Chondrocyte (in vitro differentiated cells): ENCODE measurements around the gene SP4. TPM values are rescaled to one million over a fixed set of nuclear protein-coding genes. Genes with fewer than 3 reads are reported as not detected.
"Not testable (repeated sequence)": the region's sequence is repeated elsewhere in the genome, so short reads cannot be mapped to it uniquely, and the experiment has no call there.

Source experiments
- DNase-seq: peaks from one replicate; pipeline ENCODE4 v3.0.0; 2021; ENCODE audit warnings: mixed read lengths, low spot score
- H3K27ac Mint-ChIP-seq: one replicate; pipeline ENCODE4 v1.8.0; 2021; ENCODE audit warnings: mild to moderate bottlenecking, moderate library complexity, mixed read lengths; ENCODE audit not compliant: unreplicated experiment
- H3K27me3 Mint-ChIP-seq: 2 replicates; pipeline ENCODE4 v1.8.0; 2021; ENCODE audit warnings: low read depth, mixed read lengths
- H3K36me3 Mint-ChIP-seq: 2 replicates; pipeline ENCODE4 v1.8.0; 2021; ENCODE audit warnings: low read depth, mixed read lengths
- H3K4me1 Mint-ChIP-seq: 2 replicates; pipeline ENCODE4 v1.8.0; 2021; ENCODE audit warnings: low read depth, mild to moderate bottlenecking, mixed read lengths
- H3K4me3 Mint-ChIP-seq: one replicate; pipeline ENCODE4 v1.8.0; 2021; ENCODE audit warnings: mild to moderate bottlenecking, moderate library complexity, mixed read lengths; ENCODE audit not compliant: unreplicated experiment
- H3K9me3 Mint-ChIP-seq: 2 replicates; pipeline ENCODE4 v1.8.0; 2021; ENCODE audit warnings: low read depth, mixed read lengths
- CTCF ChIP-seq: fragments of 200-600 bp; sonication (generic); IDR thresholded peaks from 2 replicates; pipeline ENCODE4 v1.5.0; 2021; ENCODE audit warnings: antibody characterized with exemption, mild to moderate bottlenecking, moderate library complexity
- total RNA-seq: library from RNA; stranded (reverse); gene quantifications from 3 replicates; pipeline ENCODE4 v1.2.1, GENCODE V29; 2021

The SP4 gene
- total RNA-seq, 1 donor from 2014 or later, result 5.7 TPM

GRCh38 chr7:21508538-21508937 lies 80.7 kb downstream of the SP4 start:
- no peak overlapping the region for H3K4me3 Mint-ChIP-seq
- peaks cover 1% of the 10 kb centered on the region for H3K36me3 Mint-ChIP-seq
- DNase-seq, result no peak
- TF ChIP-seq CTCF, result no peak
- H3K4me1 Mint-ChIP-seq, result no peaks in the 10 kb centered on the region
- no peaks in the 10 kb centered on the region for H3K27me3 Mint-ChIP-seq
- H3K9me3 Mint-ChIP-seq, result peaks cover 8% of the 10 kb centered on the region
- no peak overlapping the region for H3K27ac Mint-ChIP-seq

- Mint-ChIP-seq H3K4me1 (no peaks in the 10 kb centered on the region), H3K36me3 (no peaks in the 10 kb centered on the region), H3K27ac (no peak overlapping the region), H3K27me3 (no peaks in the 10 kb centered on the region), H3K4me3 (no peak overlapping the region), H3K9me3 (peaks cover 4% of the 10 kb centered on the region)
- TF ChIP-seq CTCF, result no peak
- DNase-seq, result no peak
Observed at GRCh38 chr7:21514062-21514461, 86.2 kb downstream of the SP4 start.

- no peak for TF ChIP-seq CTCF
- Mint-ChIP-seq H3K36me3 (no peaks in the 10 kb centered on the region), H3K4me1 (no peaks in the 10 kb centered on the region), H3K27me3 (peaks cover 5% of the 10 kb centered on the region), H3K27ac (no peak overlapping the region), H3K4me3 (no peak overlapping the region), H3K9me3 (no peaks in the 10 kb centered on the region)
- DNase-seq, result no peak
Observed at GRCh38 chr7:21524680-21525079, 96.8 kb downstream of the SP4 start.

GRCh38 chr7:21526007-21526406 lies 98.1 kb downstream of the SP4 start:
- no peaks in the 10 kb centered on the region for H3K36me3 Mint-ChIP-seq
- no peak overlapping the region for H3K27ac Mint-ChIP-seq
- TF ChIP-seq CTCF, result peak; percentile 75
- no peak overlapping the region for H3K4me3 Mint-ChIP-seq
- H3K9me3 Mint-ChIP-seq, result no peaks in the 10 kb centered on the region
- DNase-seq, result no peak
- no peaks in the 10 kb centered on the region for H3K4me1 Mint-ChIP-seq
- H3K27me3 Mint-ChIP-seq, result peaks cover 6% of the 10 kb centered on the region

GRCh38 chr7:21526448-21526847 lies 98.6 kb downstream of the SP4 start:
- no peak for DNase-seq
- no peak overlapping the region for H3K27ac Mint-ChIP-seq

GRCh38 chr7:21532485-21532884 lies 104.6 kb downstream of the SP4 start:
- not testable (repeated sequence) for H3K4me1 Mint-ChIP-seq, H3K9me3 Mint-ChIP-seq, H3K4me3 Mint-ChIP-seq, H3K36me3 Mint-ChIP-seq, DNase-seq, H3K27ac Mint-ChIP-seq
- H3K27me3 Mint-ChIP-seq, result peaks cover 18% of the 10 kb centered on the region

More at GRCh38 chr7:21526448-21526847, 98.6 kb downstream of the SP4 start:
- Mint-ChIP-seq H3K27me3 (peaks cover 6% of the 10 kb centered on the region), H3K9me3 (peaks cover 2% of the 10 kb centered on the region), H3K4me1 (no peaks in the 10 kb centered on the region), H3K36me3 (no peaks in the 10 kb centered on the region), H3K4me3 (no peak overlapping the region)
- TF ChIP-seq CTCF, result no peak

GRCh38 chr7:21533646-21534045 lies 105.8 kb downstream of the SP4 start:
- H3K27me3 Mint-ChIP-seq, result peaks cover 14% of the 10 kb centered on the region
- H3K9me3 Mint-ChIP-seq, H3K4me3 Mint-ChIP-seq, H3K36me3 Mint-ChIP-seq, H3K27ac Mint-ChIP-seq, H3K4me1 Mint-ChIP-seq, DNase-seq: not testable (repeated sequence)

GRCh38 chr7:21536445-21537118 lies 108.7 kb downstream of the SP4 start:
- not testable (repeated sequence) for H3K36me3 Mint-ChIP-seq, H3K27ac Mint-ChIP-seq, DNase-seq, H3K9me3 Mint-ChIP-seq, H3K4me1 Mint-ChIP-seq, H3K4me3 Mint-ChIP-seq
- H3K27me3 Mint-ChIP-seq, result peaks cover 25% of the 10 kb centered on the region
